Fibroblast of lung (primary cell): ENCODE data around the gene ANKRD35. TPM values are rescaled to one million over a fixed set of nuclear protein-coding genes. Genes with fewer than 3 reads are reported as not detected.
"Not testable (repeated sequence)": the region's sequence is repeated elsewhere in the genome, so short reads cannot be mapped to it uniquely, and the experiment has no call there.

Experiments used
- DNase-seq, 2 donors: peaks; one replicate each; pipeline versions ENCODE4 v3.0.0 to v3.0.0-alpha.2; 2010; ENCODE audit warnings: low read depth in 2 of 2
- H2AFZ ChIP-seq: 2 replicates; pipeline ENCODE4 v1.5.1; 2012; ENCODE audit warnings: low read length, control low read depth, inconsistent platforms
- H3K27ac ChIP-seq: 2 replicates; pipeline ENCODE4 v1.5.1; 2011; ENCODE audit warnings: low read length, control low read depth; ENCODE audit not compliant: insufficient read depth
- H3K27me3 ChIP-seq: 2 replicates; pipeline ENCODE4 v1.5.1; 2011; ENCODE audit warnings: mild to moderate bottlenecking, low read length; ENCODE audit not compliant: control insufficient read depth, insufficient read depth
- H3K36me3 ChIP-seq: 2 replicates; pipeline ENCODE4 v1.5.1; 2011; ENCODE audit warnings: low read length; ENCODE audit not compliant: control insufficient read depth, insufficient read depth
- H3K4me1 ChIP-seq: 2 replicates; pipeline ENCODE4 v1.5.1; 2011; ENCODE audit warnings: low read length; ENCODE audit not compliant: control insufficient read depth, insufficient read depth; ENCODE audit errors: extremely low read depth
- H3K4me2 ChIP-seq: 2 replicates; pipeline ENCODE4 v1.5.1; 2011; ENCODE audit warnings: low read length, control low read depth; ENCODE audit not compliant: insufficient read depth; ENCODE audit errors: extremely low read depth
- H3K4me3 ChIP-seq, 4 experiments: fragments of 200-600 bp in 1 of 4; sonication (generic) in 1 of 4; replicated peaks in 1 of 4; 2 replicates each; pipeline ENCODE4 v1.5.1; 2011 to 2016; ENCODE audit warnings: low read length in 4 of 4, low read depth in 3 of 4, mild to moderate bottlenecking in 3 of 4, control low read depth in 2 of 4, inconsistent platforms in 1 of 4, mixed read lengths in 1 of 4; ENCODE audit not compliant: insufficient read depth in 1 of 4; ENCODE audit errors: control extremely low read depth in 1 of 4
- H3K79me2 ChIP-seq: 2 replicates; pipeline ENCODE4 v1.5.1; 2012; ENCODE audit warnings: mild to moderate bottlenecking, low read length, inconsistent platforms; ENCODE audit not compliant: control insufficient read depth, insufficient read depth
- H3K9ac ChIP-seq: 2 replicates; pipeline ENCODE4 v1.5.1; 2011; ENCODE audit warnings: mild to moderate bottlenecking, low read length, control low read depth; ENCODE audit not compliant: insufficient read depth
- H3K9me3 ChIP-seq: 2 replicates; pipeline ENCODE4 v1.5.1; 2012; ENCODE audit warnings: low read depth, low read length; ENCODE audit not compliant: control insufficient read depth, insufficient read depth
- H4K20me1 ChIP-seq: 2 replicates; pipeline ENCODE4 v1.5.1; 2011; ENCODE audit warnings: low read length; ENCODE audit not compliant: control insufficient read depth, insufficient read depth; ENCODE audit errors: extremely low read depth
- CTCF ChIP-seq, 2 donors: IDR thresholded peaks in 1 of 2; conservative IDR thresholded peaks in 1 of 2; 1 replicate in 1 of 2; 2 replicates in 1 of 2; pipeline ENCODE4 v1.5.1; 2011 to 2012; ENCODE audit warnings: low read length in 2 of 2, control low read depth in 1 of 2, inconsistent platforms in 1 of 2, low read depth in 1 of 2, mild to moderate bottlenecking in 1 of 2
- EZH2 ChIP-seq: IDR thresholded peaks from 2 replicates; pipeline ENCODE4 v1.5.1; 2012; ENCODE audit warnings: low read length, control low read depth, mild to moderate bottlenecking; ENCODE audit errors: missing control alignments
- polyA plus RNA-seq, 2 donors: library from polyadenylated mRNA; depleted of rRNA in 1 of 2; stranded (reverse) in 1 of 2; unstranded in 1 of 2; fragments of >200 nt; gene quantifications; 2 replicates each; pipeline ENCODE4 v1.2.1, GENCODE V29; 2011 to 2012; ENCODE audit warnings: missing spikeins in 1 of 2
- total RNA-seq: library from RNA; depleted of rRNA; stranded (reverse); fragments of >200 nt; gene quantifications from 2 replicates; pipeline ENCODE4 v1.2.1, GENCODE V29; 2014

The ANKRD35 gene
- total and polyA plus RNA-seq, 2 donors (not counting 1 experiment from before 2014, with no cell fraction given) = 0.65 to 4.5 TPM

- no peaks in the 10 kb centered on the region for H3K79me2 ChIP-seq
- H2AFZ ChIP-seq = peak overlapping the region; percentile 39
- peaks cover 12% of the 10 kb centered on the region for H3K4me1 ChIP-seq
- H3K27ac ChIP-seq = no peak overlapping the region
- H3K36me3 ChIP-seq = peaks cover 17% of the 10 kb centered on the region
- no peak for DNase-seq
- H3K9ac ChIP-seq = peak overlapping the region; percentile 70
- H3K9me3 ChIP-seq = no peaks in the 10 kb centered on the region
- H3K4me2 ChIP-seq = peak overlapping the region; percentile 97
- H3K4me3 ChIP-seq = peak overlapping the region; percentile 58 to 68 (median 64)
- no peaks in the 10 kb centered on the region for H4K20me1 ChIP-seq
- H3K27me3 ChIP-seq = no peaks in the 10 kb centered on the region
- TF ChIP-seq CTCF (conservative IDR thresholded peaks at IDR 0.05 in 1 of 2, IDR thresholded peaks at IDR 0.05 in 1 of 2; ENCODE audit: low read depth in 1 of 2, low read length in 2 of 2) = no peak
- no peak for TF ChIP-seq EZH2
These were observed 40.5 kb downstream of the ANKRD35 start for GRCh38 chr1:145845144-145845513.

- Histone ChIP-seq H3K36me3 (peaks cover 18% of the 10 kb centered on the region), H3K4me3 (no peak overlapping the region), H3K27ac (no peak overlapping the region), H3K4me2 (no peak overlapping the region), H2AFZ (no peak overlapping the region), H3K4me1 (peaks cover 7% of the 10 kb centered on the region), H3K9ac (no peak overlapping the region), H4K20me1 (no peaks in the 10 kb centered on the region), H3K9me3 (no peaks in the 10 kb centered on the region), H3K27me3 (no peaks in the 10 kb centered on the region), H3K79me2 (no peaks in the 10 kb centered on the region)
- DNase-seq = no peak
- TF ChIP-seq EZH2 = no peak
- TF ChIP-seq CTCF (conservative IDR thresholded peaks at IDR 0.05 in 1 of 2, IDR thresholded peaks at IDR 0.05 in 1 of 2; ENCODE audit: low read depth in 1 of 2, low read length in 2 of 2) = no peak
These were observed 42.6 kb downstream of the ANKRD35 start for GRCh38 chr1:145843031-145843430.

GRCh38 chr1:145837656-145838055 is 48.0 kb downstream of the ANKRD35 start:
- no peak for DNase-seq
- Histone ChIP-seq H3K4me1 (no peaks in the 10 kb centered on the region), H3K9ac (no peak overlapping the region), H3K4me3 (no peak overlapping the region), H3K79me2 (no peaks in the 10 kb centered on the region), H3K27ac (no peak overlapping the region), H3K36me3 (peaks cover 31% of the 10 kb centered on the region), H2AFZ (no peak overlapping the region), H3K4me2 (no peak overlapping the region), H4K20me1 (no peaks in the 10 kb centered on the region), H3K27me3 (no peaks in the 10 kb centered on the region), H3K9me3 (no peaks in the 10 kb centered on the region)
- TF ChIP-seq CTCF (conservative IDR thresholded peaks at IDR 0.05 in 1 of 2, IDR thresholded peaks at IDR 0.05 in 1 of 2; ENCODE audit: low read depth in 1 of 2, low read length in 2 of 2) = no peak

DNA sequence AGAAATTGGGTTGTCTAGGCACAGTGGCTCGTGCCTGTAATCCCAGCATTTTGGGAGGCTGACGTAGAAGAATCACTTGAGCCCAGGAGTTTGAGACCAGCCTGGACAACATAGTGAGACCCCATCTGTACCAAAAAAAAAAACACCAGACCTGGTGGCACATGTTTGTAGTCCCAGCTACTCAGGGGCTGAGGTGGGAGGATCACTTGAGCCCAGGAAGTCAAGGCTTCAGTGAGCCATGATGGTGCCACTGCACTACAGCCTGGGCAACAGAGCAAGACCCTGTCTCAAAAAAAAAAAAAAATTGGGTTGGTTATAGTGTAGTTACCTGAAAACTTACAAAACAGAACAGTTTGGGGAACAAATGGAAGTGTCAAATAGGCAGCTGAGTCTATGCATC is 54.9 kb downstream of the ANKRD35 start:
- H3K79me2 ChIP-seq = peaks cover 12% of the 10 kb centered on the region
- not testable (repeated sequence) for H3K9ac ChIP-seq, H3K27ac ChIP-seq, H3K4me2 ChIP-seq, H3K27me3 ChIP-seq, DNase-seq, H4K20me1 ChIP-seq, H3K4me1 ChIP-seq, H3K4me3 ChIP-seq, H3K9me3 ChIP-seq, H2AFZ ChIP-seq
- peaks cover 24% of the 10 kb centered on the region for H3K36me3 ChIP-seq
